PC-9 (cell line): ENCODE data around the gene C1orf122. TPM values are rescaled to one million over a fixed set of nuclear protein-coding genes. Genes with fewer than 3 reads are reported as not detected.

Experiments
- BruUV-seq: library from RNA; stranded (reverse); fragments of 400-500 nt; replicated peaks from 2 replicates; lab custom pipeline; 2021; lab: Mats Ljungman, UMichigan
- CTCF ChIA-PET: fragments of 300-600 bp; sonication (Branson Sonifier 250); formaldehyde crosslinking; loops from one replicate; lab custom pipeline; 2022; ENCODE audit warnings: antibody characterized with exemption; lab: Charles Lee
- POLR2A ChIA-PET: fragments of 300-600 bp; sonication (Branson Sonifier 250); formaldehyde crosslinking; loops from one replicate; lab custom pipeline; 2022; ENCODE audit warnings: antibody characterized with exemption; ENCODE audit not compliant: unreplicated experiment; lab: Charles Lee
- DNase-seq, 2 experiments: peaks; one replicate each; pipeline versions ENCODE4 v3.0.0 to v3.0.0-alpha.2; 2015 to 2022; ENCODE audit warnings: mixed read lengths in 1 of 2
- H2AFZ ChIP-seq: fragments of 200-600 bp; sonication (generic); 2 replicates; pipeline ENCODE4 v1.8.1; 2017; ENCODE audit warnings: antibody characterized with exemption
- H3F3A ChIP-seq: fragments of 200-600 bp; sonication (generic); 2 replicates; pipeline ENCODE4 v1.8.1; 2017; ENCODE audit warnings: antibody characterized with exemption, mild to moderate bottlenecking, low read depth; ENCODE audit not compliant: insufficient read depth
- H3K27ac ChIP-seq: fragments of 200-600 bp; sonication (generic); 2 replicates; pipeline ENCODE4 v1.6.1; 2016; ENCODE audit warnings: mixed run types
- H3K27me3 ChIP-seq: fragments of 200-600 bp; sonication (generic); 2 replicates; pipeline ENCODE4 v1.6.1; 2016; ENCODE audit warnings: low read depth, mixed run types; ENCODE audit not compliant: insufficient read depth
- H3K36me3 ChIP-seq: fragments of 200-600 bp; sonication (generic); 2 replicates; pipeline ENCODE4 v1.6.1; 2016; ENCODE audit warnings: low read depth, mixed run types
- H3K4me1 ChIP-seq: fragments of 200-600 bp; sonication (generic); replicated peaks from 2 replicates; pipeline ENCODE4 v1.6.1; 2016; ENCODE audit warnings: mixed run types; ENCODE audit not compliant: insufficient read depth
- H3K4me2 ChIP-seq: fragments of 200-600 bp; sonication (generic); 2 replicates; pipeline ENCODE4 v1.6.1; 2017; ENCODE audit warnings: mixed run types
- H3K4me3 ChIP-seq: fragments of 200-600 bp; sonication (generic); 2 replicates; pipeline ENCODE4 v1.6.1; 2016; ENCODE audit warnings: mixed run types
- H3K79me2 ChIP-seq: fragments of 200-600 bp; sonication (generic); 2 replicates; pipeline ENCODE4 v1.6.1; 2017; ENCODE audit warnings: low read depth, mixed run types
- H3K9me2 ChIP-seq: fragments of 200-600 bp; sonication (generic); 2 replicates; pipeline ENCODE4 v1.8.1; 2017; ENCODE audit warnings: mild to moderate bottlenecking; ENCODE audit not compliant: insufficient read depth
- H3K9me3 ChIP-seq: fragments of 200-600 bp; sonication (generic); 2 replicates; pipeline ENCODE4 v1.8.1; 2016; ENCODE audit warnings: low read depth; ENCODE audit not compliant: insufficient read depth
- H4K20me1 ChIP-seq: fragments of 200-600 bp; sonication (generic); 2 replicates; pipeline ENCODE4 v1.8.1; 2017; ENCODE audit not compliant: insufficient read depth
- CTCF ChIP-seq: fragments of 200-600 bp; sonication (generic); conservative IDR thresholded peaks from 2 replicates; pipeline ENCODE4 v1.6.1; 2017; ENCODE audit warnings: mixed run types, antibody characterized with exemption, mild to moderate bottlenecking, moderate library complexity
- EZH2 ChIP-seq: fragments of 200-600 bp; sonication (generic); IDR thresholded peaks from 2 replicates; pipeline ENCODE4 v1.8.0; 2017; ENCODE audit warnings: antibody characterized with exemption, low read depth
- intact Hi-C: fragments of 100-400 bp; cut with micrococcal nuclease; formaldehyde crosslinking; loops from one replicate; pipeline ENCODE4 v1.10.0; 2022; ENCODE audit not compliant: unreplicated experiment
- total RNA-seq: library from RNA; stranded (reverse); gene quantifications from 2 replicates; pipeline ENCODE4 v1.2.3, GENCODE V29; 2021

C1orf122 gene
- total RNA-seq, 1 experiment from 2014 or later = 51.8 TPM

- H3K9me3 ChIP-seq = no peaks in the 10 kb centered on the region
- H3K4me3 ChIP-seq = no peak overlapping the region
- CTCF ChIA-PET = no interaction called here
- no peaks in the 10 kb centered on the region for H3K27me3 ChIP-seq
- peaks cover 34% of the 10 kb centered on the region for H4K20me1 ChIP-seq
- H3K79me2 ChIP-seq = peaks cover 51% of the 10 kb centered on the region
- peaks cover 20% of the 10 kb centered on the region for H3K4me1 ChIP-seq
- no peak overlapping the region for H2AFZ ChIP-seq
- POLR2A ChIA-PET = no interaction called here
- TF ChIP-seq EZH2 (no peak), CTCF (no peak)
- H3K4me2 ChIP-seq = 0 out of 2 replicates have a peak overlapping the region, but pooled peaks have one; percentile 86
- no peak overlapping the region for H3K27ac ChIP-seq
- no TSS peak for BruUV-seq
- H3K9me2 ChIP-seq = no peaks in the 10 kb centered on the region
- peaks cover 30% of the 10 kb centered on the region for H3K36me3 ChIP-seq
- intact Hi-C loops = loop anchor here (2.0 to 5.0 kb wide), 3 partner anchors 51 to 338 kb away; partner anchors contain the start of gene ZC3H12A
- DNase-seq = no peak
- H3F3A ChIP-seq = peaks cover 40% of the 10 kb centered on the region
Measured at GRCh38 chr1:37809942-37810341, 2.4 kb downstream of the C1orf122 start.

GRCh38 chr1:37811027-37811655 is 3.6 kb downstream of the C1orf122 start:
- Histone ChIP-seq H3K79me2 (peaks cover 39% of the 10 kb centered on the region), H3K36me3 (peaks cover 18% of the 10 kb centered on the region; the same call in 1 of the 2 replicates), H3F3A (peaks cover 28% of the 10 kb centered on the region), H3K9me3 (no peaks in the 10 kb centered on the region), H3K4me3 (no peak overlapping the region), H3K4me2 (no peak overlapping the region), H4K20me1 (peaks cover 25% of the 10 kb centered on the region), H3K27me3 (no peaks in the 10 kb centered on the region), H3K9me2 (no peaks in the 10 kb centered on the region), H3K27ac (no peak overlapping the region), H2AFZ (no peak overlapping the region), H3K4me1 (peaks cover 20% of the 10 kb centered on the region)
- DNase-seq = peak; percentile 72
- intact Hi-C loops = no loop called here
- POLR2A ChIA-PET = no interaction called here
- BruUV-seq = no TSS peak
- CTCF ChIA-PET = no interaction called here
- TF ChIP-seq EZH2 = no peak
- peak; percentile 85 for TF ChIP-seq CTCF

GRCh38 chr1:37813529-37814145 is 6.0 kb downstream of the C1orf122 start:
- POLR2A ChIA-PET = interaction anchor here (0.6 kb wide), 1 partner anchor 33 kb away, joined by 5 read pairs; no protein-coding TSS in a partner anchor
- no peaks in the 10 kb centered on the region for H3K9me2 ChIP-seq
- H3K79me2 ChIP-seq = peaks cover 22% of the 10 kb centered on the region
- peaks cover 20% of the 10 kb centered on the region for H3F3A ChIP-seq
- DNase-seq = no peak
- H3K4me1 ChIP-seq = peaks cover 11% of the 10 kb centered on the region
- no peaks in the 10 kb centered on the region for H3K9me3 ChIP-seq
- H3K4me3 ChIP-seq = no peak overlapping the region
- H2AFZ ChIP-seq = no peak overlapping the region
- H3K4me2 ChIP-seq = no peak overlapping the region
- no peaks in the 10 kb centered on the region for H3K27me3 ChIP-seq
- peaks cover 16% of the 10 kb centered on the region for H3K36me3 ChIP-seq
- TF ChIP-seq CTCF (no peak), EZH2 (no peak)
- no peak overlapping the region for H3K27ac ChIP-seq
- CTCF ChIA-PET = interaction anchor here (0.6 kb wide), 1 partner anchor 159 kb away, joined by 3 read pairs; no protein-coding TSS in a partner anchor
- peaks cover 13% of the 10 kb centered on the region; the same call in 1 of the 2 replicates for H4K20me1 ChIP-seq
- no TSS peak for BruUV-seq
- intact Hi-C loops = no loop called here
